A673 (cell line): ENCODE measurements around the gene PIGQ.

Experiments used
- CTCF ChIP-seq: fragments of 300-800, 200-600 bp; sonication (generic); conservative IDR thresholded peaks from 2 replicates; pipeline ENCODE4 v1.5.1; 2017; ENCODE audit warnings: low read depth, mild to moderate bottlenecking, antibody characterized with exemption, low read length, moderate library complexity, mixed read lengths
- EZH2 ChIP-seq: fragments of 200-600 bp; sonication (generic); IDR thresholded peaks from 2 replicates; pipeline ENCODE4 v1.6.1; 2017; ENCODE audit warnings: borderline replicate concordance, low read depth, mild to moderate bottlenecking, mixed read lengths, antibody characterized with exemption, low read length; ENCODE audit not compliant: poor library complexity, severe bottlenecking

- TF ChIP-seq CTCF (no peak), EZH2 (no peak)
These were observed 40.2 kb downstream of the PIGQ start for GRCh38 chr16:609984-610383.
